Epithelial cell of proximal tubule (primary cell): ENCODE data around the gene ESR1. TPM values are rescaled to one million over a fixed set of nuclear protein-coding genes. Genes with fewer than 3 reads are reported as not detected.
"Not testable (repeated sequence)": the region's sequence is repeated elsewhere in the genome, so short reads cannot be mapped to it uniquely, and the experiment has no call there.

Source experiments
- DNase-seq: peaks from one replicate; pipeline ENCODE4 v3.0.0-alpha.2; 2011; ENCODE audit warnings: low read depth
- H3K4me3 ChIP-seq: 2 replicates; pipeline ENCODE4 v1.5.1; 2011; ENCODE audit warnings: low read depth, mild to moderate bottlenecking, low read length
- CTCF ChIP-seq: conservative IDR thresholded peaks from 2 replicates; pipeline ENCODE4 v1.5.1; 2012; ENCODE audit warnings: low read depth, mild to moderate bottlenecking, low read length
- total RNA-seq: library from RNA; depleted of rRNA; stranded (reverse); fragments of >200 nt; gene quantifications from 2 replicates; pipeline ENCODE4 v1.2.3, GENCODE V29; 2015

The ESR1 gene
- total RNA-seq, 1 donor from 2014 or later: not detected

GRCh38 chr6:152071843-152072242 lies 264.4 kb downstream of the ESR1 start:
- no peak for TF ChIP-seq CTCF
- H3K4me3 ChIP-seq: no peak overlapping the region

GRCh38 chr6:152076242-152076641 lies 268.8 kb downstream of the ESR1 start:
- H3K4me3 ChIP-seq: not testable (repeated sequence)

More at GRCh38 chr6:152071843-152072242, 264.4 kb downstream of the ESR1 start:
- no peak for DNase-seq

GRCh38 chr6:152078001-152078400 lies 270.5 kb downstream of the ESR1 start:
- no peak overlapping the region for H3K4me3 ChIP-seq
- no peak for DNase-seq
- no peak for TF ChIP-seq CTCF

More at GRCh38 chr6:152076242-152076641, 268.8 kb downstream of the ESR1 start:
- not testable (repeated sequence) for DNase-seq

GRCh38 chr6:152078804-152079203 lies 271.3 kb downstream of the ESR1 start:
- DNase-seq: no peak
- no peak overlapping the region for H3K4me3 ChIP-seq
- TF ChIP-seq CTCF: no peak

- no peak for TF ChIP-seq CTCF
- DNase-seq: no peak
- H3K4me3 ChIP-seq: no peak overlapping the region
These were observed 278.0 kb downstream of the ESR1 start for GRCh38 chr6:152085451-152085921.

- no peak for DNase-seq
- no peak for TF ChIP-seq CTCF
- no peak overlapping the region for H3K4me3 ChIP-seq
These were observed 278.9 kb downstream of the ESR1 start for GRCh38 chr6:152086223-152086873.

GRCh38 chr6:152087096-152087495 lies 279.6 kb downstream of the ESR1 start:
- TF ChIP-seq CTCF: no peak
- no peak for DNase-seq
- no peak overlapping the region for H3K4me3 ChIP-seq
